Keratinocyte (primary cell): ENCODE results near the gene SAFB. TPM values are rescaled to one million over a fixed set of nuclear protein-coding genes. Genes with fewer than 3 reads are reported as not detected.

Experiments
- DNase-seq: peaks from one replicate; pipeline ENCODE4 v3.0.0-alpha.2; 2011; ENCODE audit warnings: low read depth, missing footprints, low spot score
- FAIRE-seq: peaks from 2 replicates; lab custom pipeline; 2011; peaks lifted over from hg19 to GRCh38; lab: Jason Lieb, UNC
- H2AFZ ChIP-seq: 2 replicates; pipeline ENCODE4 v1.6.0; 2012; ENCODE audit warnings: low read length, control low read depth, inconsistent platforms; ENCODE audit not compliant: control insufficient read depth
- H3K27ac ChIP-seq: 2 replicates; pipeline ENCODE4 v1.5.1; 2011; ENCODE audit warnings: low read length; ENCODE audit not compliant: control insufficient read depth, insufficient read depth
- H3K27me3 ChIP-seq: 3 replicates; pipeline ENCODE4 v1.6.0; 2011; ENCODE audit warnings: low read length; ENCODE audit not compliant: control insufficient read depth, insufficient read depth; ENCODE audit errors: extremely low read depth
- H3K36me3 ChIP-seq, 2 experiments: 2 replicates in 1 of 2; 3 replicates in 1 of 2; pipeline ENCODE4 v1.5.1; 2011; ENCODE audit warnings: low read length in 2 of 2, mild to moderate bottlenecking in 1 of 2; ENCODE audit not compliant: control insufficient read depth in 2 of 2, insufficient read depth in 2 of 2; ENCODE audit errors: extremely low read depth in 1 of 2
- H3K4me1 ChIP-seq: 3 replicates; pipeline ENCODE4 v1.5.1; 2011; ENCODE audit warnings: low read length; ENCODE audit not compliant: control insufficient read depth, insufficient read depth; ENCODE audit errors: extremely low read depth
- H3K4me2 ChIP-seq: 3 replicates; pipeline ENCODE4 v1.6.0; 2011; ENCODE audit warnings: low read depth, low read length; ENCODE audit not compliant: control insufficient read depth, insufficient read depth; ENCODE audit errors: extremely low read depth
- H3K4me3 ChIP-seq, 3 experiments: fragments of 200-600 bp in 1 of 3; sonication (generic) in 1 of 3; 2 replicates in 2 of 3; 3 replicates in 1 of 3; pipeline ENCODE4 v1.5.1; 2011 to 2016; ENCODE audit warnings: low read length in 3 of 3, mild to moderate bottlenecking in 3 of 3, control low read depth in 2 of 3, inconsistent platforms in 1 of 3, low read depth in 1 of 3, mixed read lengths in 1 of 3, mixed run types in 1 of 3, moderate library complexity in 1 of 3; ENCODE audit not compliant: control insufficient read depth in 2 of 3, insufficient read depth in 2 of 3; ENCODE audit errors: extremely low read depth in 1 of 3
- H3K79me2 ChIP-seq: 2 replicates; pipeline ENCODE4 v1.6.0; 2012; ENCODE audit warnings: low read length; ENCODE audit not compliant: control insufficient read depth, insufficient read depth
- H3K9ac ChIP-seq: 3 replicates; pipeline ENCODE4 v1.6.0; 2011; ENCODE audit warnings: low read length; ENCODE audit not compliant: control insufficient read depth, insufficient read depth; ENCODE audit errors: extremely low read depth
- H3K9me1 ChIP-seq: 3 replicates; pipeline ENCODE4 v1.6.0; 2011; ENCODE audit warnings: low read length; ENCODE audit not compliant: control insufficient read depth, insufficient read depth; ENCODE audit errors: extremely low read depth
- H3K9me3 ChIP-seq: 2 replicates; pipeline ENCODE4 v1.5.1; 2012; ENCODE audit warnings: low read depth, low read length; ENCODE audit not compliant: control insufficient read depth
- H4K20me1 ChIP-seq: 3 replicates; pipeline ENCODE4 v1.6.0; 2011; ENCODE audit warnings: low read length; ENCODE audit not compliant: control insufficient read depth, insufficient read depth; ENCODE audit errors: extremely low read depth
- EZH2 ChIP-seq: IDR thresholded peaks from one replicate; pipeline ENCODE4 v1.6.1; 2012; ENCODE audit warnings: inconsistent platforms, mild to moderate bottlenecking, low read length, moderate library complexity
- dilution Hi-C: fragments of 300-500 bp; cut with MboI; formaldehyde crosslinking; loops from one replicate; pipeline ENCODE4 v1.7.0; 2020; ENCODE audit warnings: low sequenced_read_pairs; ENCODE audit not compliant: extremely low pct_ligation_motif_present
- polyA plus RNA-seq, 5 experiments: library from polyadenylated mRNA; depleted of rRNA in 3 of 5; stranded (reverse) in 3 of 5; stranded (forward) in 1 of 5; unstranded in 1 of 5; fragments of >200 nt; gene quantifications; 1 replicate in 1 of 5; 2 replicates in 3 of 5; 3 replicates in 1 of 5; pipeline versions ENCODE4 v1.2.1 to v1.2.3, GENCODE V29; 2011 to 2012; ENCODE audit warnings: missing spikeins in 2 of 5, low read depth in 1 of 5, low replicate concordance in 1 of 5
- TF ChIP-seq, protein P1 (sequence below), 3 experiments: IDR thresholded peaks in 1 of 3; conservative IDR thresholded peaks in 1 of 3; optimal IDR thresholded peaks in 1 of 3; 2 replicates in 2 of 3; 3 replicates in 1 of 3; pipeline versions ENCODE3 to v1.5.1; 2011; ENCODE audit warnings: low read length in 3 of 3, mild to moderate bottlenecking in 3 of 3, moderate library complexity in 2 of 3, control low read depth in 1 of 3, inconsistent platforms in 1 of 3; ENCODE audit not compliant: insufficient read depth in 2 of 3; ENCODE audit errors: extremely low read depth in 1 of 3

The SAFB gene
- polyA plus RNA-seq, 1 donor (not counting 4 experiments of a cell fraction or from before 2014, with no cell fraction given): 34.0 TPM

GRCh38 chr19:5696196-5697021 lies 73.5 kb downstream of the SAFB start:
- Histone ChIP-seq H3K9ac (no peak overlapping the region), H2AFZ (no peak overlapping the region), H3K27me3 (no peaks in the 10 kb centered on the region), H3K4me1 (peaks cover 7% of the 10 kb centered on the region), H3K27ac (no peak overlapping the region), H3K9me3 (no peaks in the 10 kb centered on the region), H3K4me2 (no peak overlapping the region), H4K20me1 (peaks cover 41% of the 10 kb centered on the region), H3K36me3 (peaks cover 16 to 60% of the 10 kb centered on the region in 2 experiments), H3K4me3 (no peak overlapping the region), H3K9me1 (no peaks in the 10 kb centered on the region), H3K79me2 (peaks cover 39% of the 10 kb centered on the region)
- TF ChIP-seq, protein P1, sequence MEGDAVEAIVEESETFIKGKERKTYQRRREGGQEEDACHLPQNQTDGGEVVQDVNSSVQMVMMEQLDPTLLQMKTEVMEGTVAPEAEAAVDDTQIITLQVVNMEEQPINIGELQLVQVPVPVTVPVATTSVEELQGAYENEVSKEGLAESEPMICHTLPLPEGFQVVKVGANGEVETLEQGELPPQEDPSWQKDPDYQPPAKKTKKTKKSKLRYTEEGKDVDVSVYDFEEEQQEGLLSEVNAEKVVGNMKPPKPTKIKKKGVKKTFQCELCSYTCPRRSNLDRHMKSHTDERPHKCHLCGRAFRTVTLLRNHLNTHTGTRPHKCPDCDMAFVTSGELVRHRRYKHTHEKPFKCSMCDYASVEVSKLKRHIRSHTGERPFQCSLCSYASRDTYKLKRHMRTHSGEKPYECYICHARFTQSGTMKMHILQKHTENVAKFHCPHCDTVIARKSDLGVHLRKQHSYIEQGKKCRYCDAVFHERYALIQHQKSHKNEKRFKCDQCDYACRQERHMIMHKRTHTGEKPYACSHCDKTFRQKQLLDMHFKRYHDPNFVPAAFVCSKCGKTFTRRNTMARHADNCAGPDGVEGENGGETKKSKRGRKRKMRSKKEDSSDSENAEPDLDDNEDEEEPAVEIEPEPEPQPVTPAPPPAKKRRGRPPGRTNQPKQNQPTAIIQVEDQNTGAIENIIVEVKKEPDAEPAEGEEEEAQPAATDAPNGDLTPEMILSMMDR (optimal IDR thresholded peaks at IDR 0.05 in 1 of 3, IDR thresholded peaks at IDR 0.05 in 1 of 3, conservative IDR thresholded peaks at IDR 0.05 in 1 of 3; ENCODE audit: extremely low read depth in 1 of 3, insufficient read depth in 2 of 3, low read length in 3 of 3): no peak
- TF ChIP-seq EZH2: no peak
- dilution Hi-C loops: no loop called here
- FAIRE-seq: no peak
- DNase-seq: no peak

DNA sequence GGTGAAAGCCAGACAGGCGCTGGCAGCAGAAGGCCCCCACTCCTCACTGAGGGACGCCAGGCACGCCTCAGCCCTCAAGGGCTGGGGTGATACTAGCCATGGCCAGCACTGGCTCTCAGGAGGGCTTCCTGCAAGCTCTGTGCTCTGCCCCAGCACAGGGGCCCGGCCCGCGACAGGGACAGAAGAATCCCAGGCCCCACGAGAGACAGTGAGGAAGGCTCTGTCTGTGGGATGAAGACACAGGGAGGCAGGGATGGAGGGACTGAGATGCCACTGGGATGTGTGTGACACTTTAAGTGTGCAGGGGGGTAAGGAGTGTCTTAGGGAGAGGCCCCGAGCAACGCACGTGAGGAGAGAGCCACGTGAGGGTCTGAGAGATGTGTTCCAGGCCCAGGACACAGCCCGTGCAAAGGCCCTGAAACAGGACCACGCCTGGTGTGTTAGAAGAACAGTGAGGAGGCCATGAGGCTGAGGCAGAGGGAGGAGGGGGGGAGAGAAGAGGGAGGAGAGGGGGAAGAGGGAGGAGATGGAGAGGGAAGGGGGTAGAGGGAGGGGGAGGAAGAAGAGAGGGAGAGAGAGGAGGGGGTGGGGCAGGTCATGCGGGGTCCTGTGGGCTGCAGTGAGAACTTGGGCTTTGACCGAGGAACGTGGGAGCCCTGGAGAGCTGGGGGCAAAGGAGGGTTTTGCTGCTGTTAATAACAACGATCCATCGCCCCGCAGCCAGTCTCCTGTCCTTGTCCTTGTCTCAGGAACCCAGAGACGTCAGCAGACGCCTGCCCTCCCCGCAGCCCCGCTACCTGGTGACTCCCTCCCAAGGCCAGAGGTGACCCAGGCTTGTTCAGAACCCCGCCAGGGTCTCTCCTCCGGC lies 74.4 kb downstream of the SAFB start:
- Histone ChIP-seq H3K9me3 (no peaks in the 10 kb centered on the region), H4K20me1 (peaks cover 32% of the 10 kb centered on the region), H3K36me3 (peaks cover 12 to 54% of the 10 kb centered on the region in 2 experiments), H2AFZ (no peak overlapping the region), H3K9ac (no peak overlapping the region), H3K4me1 (peaks cover 2% of the 10 kb centered on the region), H3K27ac (no peak overlapping the region), H3K27me3 (no peaks in the 10 kb centered on the region), H3K4me3 (no peak overlapping the region), H3K4me2 (no peak overlapping the region), H3K79me2 (peaks cover 30% of the 10 kb centered on the region), H3K9me1 (no peaks in the 10 kb centered on the region)
- TF ChIP-seq, protein P1 (optimal IDR thresholded peaks at IDR 0.05 in 1 of 3, IDR thresholded peaks at IDR 0.05 in 1 of 3, conservative IDR thresholded peaks at IDR 0.05 in 1 of 3; ENCODE audit: extremely low read depth in 1 of 3, insufficient read depth in 2 of 3, low read length in 3 of 3): no peak
- no peak for TF ChIP-seq EZH2
- dilution Hi-C loops: no loop called here
- no peak for FAIRE-seq
- no peak for DNase-seq
